HG03159 (cell line): ENCODE results near the gene PVR.
"Not testable (repeated sequence)": the region's sequence is repeated elsewhere in the genome, so short reads cannot be mapped to it uniquely, and the experiment has no call there.

Experiments
- ATAC-seq: cut with Tn5 transposase; IDR thresholded peaks from one replicate; pipeline ENCODE4 v1.9.1; 2021; ENCODE audit warnings: mild to moderate bottlenecking, moderate library complexity; ENCODE audit not compliant: unreplicated experiment

Gene PVR

DNA sequence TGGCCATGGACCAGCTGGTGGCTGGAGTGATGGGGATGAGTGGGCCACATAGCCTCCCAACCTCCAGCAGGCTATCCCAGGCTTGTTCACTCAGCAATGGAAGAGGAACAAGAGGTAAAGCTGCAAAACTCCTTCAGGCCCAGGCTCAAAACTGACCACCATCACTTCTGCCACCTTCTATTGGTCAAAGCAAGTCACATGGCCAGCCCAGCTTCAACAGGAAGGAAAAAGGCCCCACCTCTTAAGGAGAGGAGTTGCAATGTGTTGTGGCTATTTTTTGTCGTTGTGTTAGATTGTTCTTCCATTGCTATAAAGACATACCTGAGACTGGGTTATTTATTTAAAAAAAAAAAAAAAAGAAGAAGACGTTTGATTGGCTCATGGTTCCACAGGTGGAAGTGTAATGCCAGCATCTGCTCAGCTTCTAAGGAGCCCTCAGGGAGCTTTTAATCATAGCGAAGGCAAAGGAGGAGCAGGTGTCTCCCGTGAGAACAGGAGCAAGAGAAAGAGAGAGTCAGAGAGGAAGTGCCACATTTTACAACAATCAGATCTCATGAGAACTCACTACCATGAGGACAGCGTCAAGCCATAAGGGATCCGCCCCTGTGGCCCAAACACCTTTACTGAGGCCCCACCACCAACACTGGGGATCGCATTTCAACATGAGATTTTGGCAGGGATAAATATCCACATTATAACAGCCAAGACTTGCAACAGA lies 24.9 kb upstream of the PVR start:
- ATAC-seq = no peak

DNA sequence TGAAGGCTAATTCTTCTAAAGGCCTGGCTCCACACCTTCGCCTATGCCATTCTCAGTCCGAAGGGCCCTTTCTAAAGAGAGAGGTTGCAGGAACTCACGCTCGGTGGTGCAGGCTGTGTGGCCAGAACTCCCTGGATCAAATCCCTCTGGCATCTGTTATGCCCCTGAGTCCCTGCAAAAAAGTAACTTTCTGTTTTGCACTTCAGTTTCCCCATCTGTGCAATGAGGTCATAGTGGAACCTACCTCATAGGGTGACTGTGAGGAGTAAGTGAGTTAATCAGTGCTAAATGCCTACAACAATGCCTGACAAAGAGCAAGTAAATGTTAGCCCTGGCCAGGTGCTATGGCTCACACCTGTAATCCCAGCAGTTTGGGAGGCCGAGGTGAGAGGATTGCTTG lies 23.0 kb upstream of the PVR start:
- no peak for ATAC-seq

DNA sequence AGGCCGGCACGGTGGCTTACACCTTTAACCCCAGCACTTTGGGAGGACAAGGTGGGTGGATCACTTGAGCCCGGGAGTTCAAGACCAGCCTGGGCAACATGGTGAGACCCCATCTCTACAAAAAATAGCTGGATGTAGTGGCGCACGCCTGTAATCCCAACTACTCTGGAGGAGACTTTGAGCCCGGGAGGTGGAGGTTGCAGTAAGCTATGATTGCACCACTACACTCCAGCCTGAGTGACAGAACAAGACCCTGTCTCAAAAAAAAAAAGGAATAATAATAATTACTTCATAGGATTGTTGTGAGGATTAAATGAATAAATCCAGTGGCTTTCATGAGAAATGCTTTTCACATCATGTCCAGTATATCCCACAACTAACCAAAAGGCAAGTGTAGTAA lies 22.3 kb upstream of the PVR start:
- ATAC-seq = no peak

DNA sequence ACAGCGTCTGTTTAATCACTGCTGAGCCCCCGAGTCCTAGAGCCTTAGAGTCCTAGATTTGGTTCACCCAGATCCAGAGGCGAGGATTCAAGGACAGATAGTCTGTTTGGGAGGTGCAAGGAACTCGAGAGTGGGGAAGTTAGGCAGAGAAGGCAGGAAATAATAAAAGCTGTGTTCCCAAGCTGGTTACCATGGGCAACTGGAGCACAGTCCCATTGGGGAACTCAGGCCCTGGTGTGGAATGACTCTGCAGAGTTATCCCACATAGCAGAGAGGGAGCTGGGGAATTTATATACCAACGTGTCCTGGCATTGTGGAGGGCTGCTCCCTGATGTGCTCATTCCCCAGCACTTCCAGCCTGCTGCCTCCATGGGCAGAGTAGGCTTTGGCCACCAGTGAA lies 20.6 kb upstream of the PVR start:
- no peak for ATAC-seq

- ATAC-seq = no peak
These were observed 20.1 kb upstream of the PVR start for GRCh38 chr19:44623626-44624025.

GRCh38 chr19:44624840-44625354 lies 18.8 kb upstream of the PVR start:
- no peak for ATAC-seq

GRCh38 chr19:44625637-44626036 lies 18.1 kb upstream of the PVR start:
- not testable (repeated sequence) for ATAC-seq

- ATAC-seq = no peak
These were observed 17.6 kb upstream of the PVR start for GRCh38 chr19:44626048-44626624.

DNA sequence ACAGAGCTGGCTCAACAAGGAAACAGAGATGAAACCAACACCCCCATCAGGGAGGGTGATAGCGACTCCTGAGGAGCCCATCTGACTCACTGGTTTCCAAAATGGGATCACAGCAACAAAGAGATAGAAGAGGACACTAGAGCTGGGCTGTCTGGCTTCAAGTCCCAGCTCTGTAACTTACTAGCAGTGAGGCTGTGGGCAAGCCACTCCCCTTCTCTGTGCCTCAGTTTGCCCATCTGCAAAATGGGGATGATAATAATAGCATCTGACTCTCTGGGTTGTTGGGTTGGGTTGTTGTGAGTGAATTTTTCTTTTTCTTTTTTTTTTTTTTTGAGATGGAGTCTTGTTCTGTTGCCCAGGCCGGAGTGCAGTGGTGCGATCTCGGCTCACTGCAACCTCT lies 16.1 kb upstream of the PVR start:
- ATAC-seq = no peak

DNA sequence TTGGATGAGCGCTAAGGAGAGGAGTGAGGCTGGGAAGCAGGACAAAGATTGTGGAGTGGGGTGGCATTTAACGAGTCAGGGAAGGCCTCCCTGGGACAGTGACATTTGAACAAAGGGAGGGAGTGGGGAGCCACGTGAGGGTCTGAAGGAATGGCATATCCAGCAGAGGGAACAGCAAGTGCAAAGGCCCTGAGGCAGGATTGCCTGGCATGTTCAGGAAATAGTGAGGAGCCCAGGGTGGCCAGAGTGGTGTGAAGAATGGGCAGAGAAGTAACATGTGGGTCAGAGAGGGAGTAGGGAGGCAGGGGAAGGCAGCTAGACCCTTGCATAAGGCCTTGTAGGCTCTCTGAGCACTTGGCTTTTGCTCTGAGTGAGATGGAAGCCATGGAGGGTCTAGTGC lies 14.9 kb upstream of the PVR start:
- ATAC-seq = no peak

- ATAC-seq = not testable (repeated sequence)
These were observed 12.1 kb upstream of the PVR start for GRCh38 chr19:44631611-44632010.

DNA sequence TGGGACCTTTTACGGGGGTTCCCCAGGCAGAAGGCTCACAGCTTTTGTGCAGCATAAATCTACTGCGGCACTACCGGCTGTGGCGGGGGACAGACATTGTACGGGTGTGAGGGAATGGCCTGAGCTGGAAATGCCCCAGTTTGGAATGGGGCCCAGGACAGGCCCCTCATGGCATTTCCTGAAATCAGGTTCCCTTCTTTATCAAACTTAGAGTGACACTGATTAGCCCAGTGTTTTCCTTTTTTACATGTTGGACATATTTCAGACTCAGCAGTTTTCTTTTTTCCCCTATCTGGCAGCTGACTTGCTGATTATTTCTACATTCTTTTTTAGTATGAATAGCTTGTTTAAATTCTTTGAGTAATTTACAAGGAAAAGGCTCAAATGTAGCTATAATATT lies 9.7 kb upstream of the PVR start:
- ATAC-seq = not testable (repeated sequence)

- no peak for ATAC-seq
These were observed 8.9 kb upstream of the PVR start for GRCh38 chr19:44634785-44635184.

DNA sequence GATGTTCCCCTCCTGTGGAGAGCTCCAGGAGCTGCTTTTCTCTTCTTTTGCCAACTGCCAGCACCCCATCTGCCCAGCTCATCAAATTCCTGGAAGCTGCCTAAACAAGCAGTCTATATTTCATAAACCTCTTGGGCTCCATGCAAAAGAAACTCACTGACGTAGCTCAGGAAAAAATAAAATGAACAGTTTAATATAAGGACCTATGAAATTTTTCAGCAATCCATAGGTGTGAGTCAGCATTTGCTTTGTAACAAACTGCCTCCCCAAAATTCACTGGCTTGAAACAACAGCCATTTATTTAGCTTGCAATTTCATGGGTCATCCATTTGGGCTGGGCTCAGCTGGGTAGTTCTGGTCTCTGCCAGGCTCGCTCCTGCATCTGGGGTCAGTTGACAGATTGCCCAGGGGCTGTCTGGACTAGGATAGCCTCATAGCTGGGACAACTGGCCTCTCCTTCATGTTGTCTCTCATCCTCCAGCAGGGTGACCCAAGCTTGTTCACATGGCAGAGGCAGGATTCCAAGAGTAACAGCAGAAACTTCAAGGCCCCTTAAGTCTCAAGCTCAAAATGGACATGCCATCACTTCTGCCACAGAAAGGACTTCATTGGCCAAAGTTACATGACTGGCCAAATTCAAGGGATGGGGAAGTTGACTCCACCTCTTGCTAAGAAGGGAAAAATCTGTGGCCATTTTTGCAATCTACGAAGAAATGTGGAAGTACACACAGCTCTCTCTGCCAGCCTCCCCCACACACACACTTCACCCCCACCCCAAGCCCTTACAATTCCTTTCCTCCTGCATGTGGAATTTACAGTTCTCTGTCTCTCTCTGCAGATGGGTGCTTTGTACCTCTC lies 7.9 kb upstream of the PVR start:
- ATAC-seq = no peak

- ATAC-seq = no peak
These were observed 7.0 kb upstream of the PVR start for GRCh38 chr19:44636439-44637389.

GRCh38 chr19:44637390-44637764 lies 6.3 kb upstream of the PVR start:
- ATAC-seq = no peak

DNA sequence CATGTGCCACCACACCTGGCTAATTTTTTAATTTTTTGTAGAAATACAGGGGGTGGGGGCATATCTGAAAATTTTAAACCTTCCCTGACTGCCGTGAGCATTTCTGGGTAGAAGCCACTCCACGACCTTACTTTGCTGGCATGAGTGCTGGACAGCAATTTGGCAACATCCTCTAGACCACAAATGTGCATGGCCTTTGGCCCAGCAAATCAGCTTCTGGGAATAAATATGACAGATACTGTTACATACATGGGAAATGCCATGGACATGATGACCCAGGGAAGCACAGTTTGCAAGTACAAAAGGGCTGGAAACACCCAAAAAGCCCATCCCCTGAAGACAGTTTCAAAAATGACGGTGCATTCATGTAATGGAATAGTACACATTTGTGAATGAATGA lies 3.2 kb upstream of the PVR start:
- ATAC-seq = no peak

DNA sequence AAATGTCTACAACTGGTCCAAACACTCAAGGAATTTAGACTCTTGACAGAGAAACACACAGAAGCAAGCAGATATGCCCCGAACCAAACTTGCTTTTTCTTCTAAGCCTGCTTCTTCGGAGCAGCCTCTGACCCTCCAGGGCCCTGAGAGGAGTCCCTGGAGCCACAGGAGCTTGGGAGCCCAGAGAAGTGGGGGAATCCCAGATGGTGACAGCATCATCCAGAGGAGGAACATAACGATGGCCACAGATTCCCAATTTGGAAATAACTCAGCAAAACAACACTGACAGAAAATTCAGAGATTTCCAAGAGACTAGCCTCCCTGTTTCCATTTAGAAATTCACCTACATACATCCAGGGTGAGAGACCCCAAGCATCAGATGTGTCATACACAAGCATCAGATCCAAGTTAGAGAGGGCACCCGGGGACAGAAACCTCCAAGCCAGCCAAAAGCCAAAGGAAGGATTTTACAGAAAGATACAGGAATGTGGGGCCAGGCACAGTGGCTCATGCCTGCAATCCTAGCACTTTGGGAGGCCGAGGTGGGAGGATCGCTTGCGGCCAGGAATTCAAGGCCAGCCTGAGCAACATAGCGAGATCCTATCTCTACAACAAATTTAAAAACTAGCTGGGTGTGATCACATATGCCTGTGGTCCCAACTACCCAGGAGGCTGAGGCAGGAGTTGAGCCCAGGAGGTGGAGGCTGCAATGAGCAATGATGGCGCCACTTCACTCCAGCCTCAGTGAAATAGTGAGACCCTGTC lies 2.0 kb upstream of the PVR start:
- ATAC-seq = no peak

- no peak for ATAC-seq
These were observed 1.3 kb upstream of the PVR start for GRCh38 chr19:44642377-44642776.

- no peak for ATAC-seq
These were observed 799 bp downstream of the PVR start for GRCh38 chr19:44644402-44645016.
